ENCODE data around the gene EFCAB5. TPM values are rescaled to one million over a fixed set of nuclear protein-coding genes. Genes with fewer than 3 reads are reported as not detected.
"Not testable (repeated sequence)": the region's sequence is repeated elsewhere in the genome, so short reads cannot be mapped to it uniquely, and the experiment has no call there.

The EFCAB5 gene
- total RNA-seq, 2 experiments from 2014 or later, result 0.46 to 1.1 TPM

DNA sequence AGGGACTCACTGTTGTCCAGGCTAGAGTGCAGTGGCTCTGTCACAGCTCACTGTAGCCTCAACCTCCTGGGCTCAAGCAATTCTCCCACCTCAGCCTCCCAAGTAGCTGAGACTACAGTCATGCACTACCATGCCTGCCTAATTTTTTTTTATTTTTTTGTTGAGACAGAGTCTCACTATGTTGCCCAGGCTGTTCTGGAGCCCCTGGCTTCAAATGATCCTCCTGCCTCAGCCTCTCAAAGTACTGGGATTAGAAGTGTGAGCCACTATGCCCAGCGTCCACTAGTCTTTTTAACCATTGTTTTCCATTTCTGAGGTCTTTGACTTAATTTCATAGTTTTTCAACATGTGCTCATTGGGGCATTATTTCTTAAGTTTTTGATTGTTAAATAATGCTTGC is 188.7 kb downstream of the EFCAB5 start:
- H3K4me1 Mint-ChIP-seq, result peaks cover 25% of the 10 kb centered on the region
- no peaks in the 10 kb centered on the region for H3K9me3 Mint-ChIP-seq
- H3K27ac Mint-ChIP-seq, result no peak overlapping the region
- peaks cover 36% of the 10 kb centered on the region for H3K36me3 Mint-ChIP-seq
- no peak overlapping the region for H3K4me3 Mint-ChIP-seq
- DNase-seq, result no peak
- no peaks in the 10 kb centered on the region for H3K27me3 Mint-ChIP-seq

DNA sequence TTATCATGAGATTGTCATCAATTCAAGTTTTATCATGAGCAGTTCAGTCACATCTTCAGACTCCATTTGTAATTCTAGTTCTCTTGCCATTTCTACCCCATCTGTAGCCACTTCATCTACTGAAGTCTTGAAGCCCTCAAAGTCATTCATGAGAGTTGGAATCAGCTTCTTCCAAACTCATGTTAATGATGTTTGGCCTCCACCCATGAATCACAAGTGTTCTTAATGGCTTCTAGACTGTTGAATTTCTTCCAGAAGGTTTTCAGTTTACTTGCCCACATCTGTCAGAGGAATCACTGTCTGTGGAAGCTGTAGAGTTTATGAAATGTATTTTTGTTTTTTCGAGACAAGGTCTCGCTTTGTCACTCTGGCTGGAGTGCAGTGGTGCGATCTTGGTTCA is 191.2 kb downstream of the EFCAB5 start:
- DNase-seq, result no peak
- H3K27me3 Mint-ChIP-seq, result no peaks in the 10 kb centered on the region
- no peak overlapping the region for H3K27ac Mint-ChIP-seq
- H3K4me1 Mint-ChIP-seq, result peaks cover 22% of the 10 kb centered on the region
- peaks cover 32% of the 10 kb centered on the region for H3K36me3 Mint-ChIP-seq
- no peaks in the 10 kb centered on the region for H3K9me3 Mint-ChIP-seq
- no peak overlapping the region for H3K4me3 Mint-ChIP-seq

DNA sequence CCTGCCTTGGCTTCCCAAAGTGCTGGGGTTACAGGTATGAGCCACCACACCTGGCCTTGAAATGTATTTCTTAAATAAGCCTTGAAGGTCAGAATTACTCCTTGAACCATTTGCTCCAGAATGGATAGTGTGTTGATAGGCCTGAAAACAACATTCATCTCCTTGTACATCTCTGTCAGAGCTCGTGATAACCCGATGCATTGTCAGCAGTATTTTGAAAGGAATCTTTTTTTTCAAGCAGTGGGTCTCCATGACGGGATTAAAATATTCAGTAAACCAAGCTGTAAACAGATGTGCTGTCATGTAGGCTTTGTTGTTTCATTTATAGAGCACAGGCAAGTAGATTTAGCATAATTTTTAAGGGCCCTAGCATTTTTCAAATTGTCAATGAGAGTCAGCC is 191.8 kb downstream of the EFCAB5 start:
- no peaks in the 10 kb centered on the region for H3K9me3 Mint-ChIP-seq
- H3K27ac Mint-ChIP-seq, result no peak overlapping the region
- no peak overlapping the region for H3K4me3 Mint-ChIP-seq
- H3K4me1 Mint-ChIP-seq, result peaks cover 27% of the 10 kb centered on the region
- DNase-seq, result no peak
- no peaks in the 10 kb centered on the region for H3K27me3 Mint-ChIP-seq
- H3K36me3 Mint-ChIP-seq, result peaks cover 32% of the 10 kb centered on the region

DNA sequence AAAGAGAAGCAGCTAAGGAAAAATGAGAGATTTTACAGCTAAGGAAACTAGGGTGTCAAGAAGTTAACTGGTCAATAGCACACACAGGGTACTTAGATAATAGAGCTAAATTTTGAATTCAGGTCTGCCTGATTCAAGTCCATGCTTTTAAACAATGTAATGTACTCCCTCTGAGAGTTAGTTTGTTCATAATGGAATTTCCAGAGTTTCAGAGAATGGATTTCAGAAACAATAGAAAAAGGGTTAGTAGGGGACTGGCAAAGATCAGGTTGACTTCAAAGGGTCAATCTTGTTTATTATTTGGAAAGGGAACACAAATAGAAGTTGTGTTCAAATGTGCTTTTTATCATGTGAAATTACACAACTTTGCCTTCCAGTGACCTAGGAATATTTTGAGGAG is 193.1 kb downstream of the EFCAB5 start:
- Mint-ChIP-seq H3K4me1 (peaks cover 31% of the 10 kb centered on the region), H3K4me3 (no peak overlapping the region), H3K36me3 (peaks cover 39% of the 10 kb centered on the region), H3K9me3 (no peaks in the 10 kb centered on the region), H3K27ac (no peak overlapping the region), H3K27me3 (no peaks in the 10 kb centered on the region)
- no peak for DNase-seq

DNA sequence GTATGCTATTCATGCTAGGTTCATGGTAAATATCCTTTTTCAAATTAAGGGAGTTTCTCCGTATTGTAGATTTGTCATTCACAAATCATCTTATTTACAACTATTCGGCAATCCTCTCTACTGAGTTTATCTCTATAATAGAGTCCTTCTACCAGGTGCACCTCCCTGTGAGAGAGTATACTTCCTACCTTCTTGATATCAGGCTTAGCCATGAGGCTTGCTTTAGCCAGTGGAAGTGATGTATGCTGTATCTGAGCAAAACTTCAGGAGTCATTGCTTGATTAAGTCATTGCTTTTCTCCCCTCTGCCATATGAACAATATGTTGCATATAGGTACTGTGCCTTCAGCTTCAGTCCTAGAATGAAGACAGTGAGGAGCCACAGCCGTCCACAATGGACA is 195.7 kb downstream of the EFCAB5 start:
- DNase-seq, result no peak
- peaks cover 30% of the 10 kb centered on the region for H3K36me3 Mint-ChIP-seq
- no peaks in the 10 kb centered on the region for H3K27me3 Mint-ChIP-seq
- H3K9me3 Mint-ChIP-seq, result no peaks in the 10 kb centered on the region
- no peak overlapping the region for H3K4me3 Mint-ChIP-seq
- no peak overlapping the region for H3K27ac Mint-ChIP-seq
- peaks cover 27% of the 10 kb centered on the region for H3K4me1 Mint-ChIP-seq

DNA sequence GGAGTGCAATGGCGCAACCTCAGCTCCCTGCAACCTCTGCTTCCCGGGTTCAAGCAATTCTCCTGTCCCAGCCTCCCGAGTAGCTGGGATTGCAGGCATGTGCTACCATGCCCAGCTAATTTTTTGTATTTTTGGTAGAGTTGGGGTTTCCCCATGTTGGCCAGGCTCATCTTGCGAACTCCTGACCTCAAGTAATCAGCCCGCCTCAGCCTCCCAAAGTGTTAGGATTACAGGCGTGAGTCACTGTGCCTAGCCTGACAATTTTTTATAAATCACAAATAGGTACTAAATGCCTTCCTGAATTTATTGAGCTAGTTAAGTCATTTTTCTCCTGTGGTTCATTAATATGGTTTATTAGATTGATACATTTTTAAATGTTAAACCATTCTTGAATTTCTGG is 206.4 kb downstream of the EFCAB5 start:
- peak; percentile 17 for DNase-seq
- H3K27ac Mint-ChIP-seq, result not testable (repeated sequence)

DNA sequence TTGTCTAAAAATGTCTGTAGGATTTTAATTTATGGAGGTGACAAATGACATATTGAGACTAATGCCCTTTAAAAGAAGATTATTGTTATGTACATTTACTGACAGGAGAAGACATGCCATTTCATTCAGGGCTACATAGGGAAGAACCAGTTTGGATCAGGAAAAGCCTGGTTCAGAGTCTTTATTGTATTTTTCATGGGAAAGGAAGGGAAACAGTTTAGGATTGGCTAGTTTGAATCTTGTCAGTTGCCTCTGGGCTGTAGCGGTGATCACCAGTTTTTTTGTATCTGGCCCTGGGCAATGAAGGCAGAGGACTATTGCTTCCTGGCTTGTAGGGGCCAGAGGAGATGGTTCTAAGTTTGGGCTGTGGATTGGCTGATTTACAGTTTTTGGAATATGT is 206.9 kb downstream of the EFCAB5 start:
- Mint-ChIP-seq H3K4me3 (no peak overlapping the region), H3K9me3 (no peaks in the 10 kb centered on the region), H3K36me3 (peaks cover 16% of the 10 kb centered on the region), H3K27ac (no peak overlapping the region), H3K4me1 (peaks cover 16% of the 10 kb centered on the region), H3K27me3 (no peaks in the 10 kb centered on the region)
- DNase-seq, result no peak

More for the DNA sequence above, 206.4 kb downstream of the EFCAB5 start:
- Mint-ChIP-seq H3K4me1 (peaks cover 17% of the 10 kb centered on the region), H3K36me3 (peaks cover 16% of the 10 kb centered on the region)
- not testable (repeated sequence) for H3K9me3 Mint-ChIP-seq, H3K27me3 Mint-ChIP-seq, H3K4me3 Mint-ChIP-seq

DNA sequence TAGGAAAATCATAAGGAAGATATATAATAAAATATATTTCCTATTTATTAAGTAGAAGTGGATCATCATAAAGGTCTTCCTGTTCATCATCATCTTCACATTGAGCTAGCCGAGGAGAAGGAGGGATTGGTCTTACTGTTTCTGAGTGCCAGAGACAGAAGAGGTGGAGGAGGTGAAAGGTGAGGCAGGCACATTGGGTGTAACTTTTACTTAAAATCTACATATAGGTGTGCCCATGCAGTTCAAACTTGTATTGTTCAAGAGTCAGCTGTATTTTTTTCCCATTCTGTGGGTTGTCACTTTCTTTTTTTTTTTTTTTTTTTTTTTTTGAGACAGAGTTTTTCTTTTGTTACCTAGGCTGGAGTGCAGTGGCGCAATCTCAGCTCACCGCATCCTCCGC is 210.0 kb downstream of the EFCAB5 start:
- Mint-ChIP-seq H3K27ac (no peak overlapping the region), H3K27me3 (no peaks in the 10 kb centered on the region), H3K4me1 (peaks cover 19% of the 10 kb centered on the region), H3K9me3 (no peaks in the 10 kb centered on the region), H3K36me3 (peaks cover 20% of the 10 kb centered on the region), H3K4me3 (no peak overlapping the region)
- no peak for DNase-seq

DNA sequence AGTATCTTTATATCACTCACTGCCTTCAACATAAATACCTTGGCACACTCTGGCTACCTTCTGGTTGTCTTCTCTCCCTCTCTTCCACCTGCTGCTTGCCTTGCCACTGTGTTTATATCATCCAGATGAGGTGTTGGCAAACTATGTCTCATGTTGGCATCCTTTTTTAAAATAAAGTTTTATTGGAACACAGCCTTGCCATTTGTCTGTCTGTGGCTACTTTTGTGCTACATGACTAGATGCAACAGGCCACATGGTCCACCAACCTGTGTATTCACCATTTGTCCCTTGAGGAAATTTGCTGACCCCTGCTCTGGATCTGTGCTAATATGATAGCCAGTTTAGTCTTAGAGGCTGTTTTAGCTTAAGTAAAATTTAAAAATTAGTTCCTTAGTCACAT is 212.0 kb downstream of the EFCAB5 start:
- peaks cover 18% of the 10 kb centered on the region for H3K4me1 Mint-ChIP-seq
- H3K9me3 Mint-ChIP-seq, result peaks cover 3% of the 10 kb centered on the region
- no peak for DNase-seq
- no peaks in the 10 kb centered on the region for H3K27me3 Mint-ChIP-seq
- no peak overlapping the region for H3K4me3 Mint-ChIP-seq
- H3K27ac Mint-ChIP-seq, result no peak overlapping the region
- H3K36me3 Mint-ChIP-seq, result peaks cover 31% of the 10 kb centered on the region

DNA sequence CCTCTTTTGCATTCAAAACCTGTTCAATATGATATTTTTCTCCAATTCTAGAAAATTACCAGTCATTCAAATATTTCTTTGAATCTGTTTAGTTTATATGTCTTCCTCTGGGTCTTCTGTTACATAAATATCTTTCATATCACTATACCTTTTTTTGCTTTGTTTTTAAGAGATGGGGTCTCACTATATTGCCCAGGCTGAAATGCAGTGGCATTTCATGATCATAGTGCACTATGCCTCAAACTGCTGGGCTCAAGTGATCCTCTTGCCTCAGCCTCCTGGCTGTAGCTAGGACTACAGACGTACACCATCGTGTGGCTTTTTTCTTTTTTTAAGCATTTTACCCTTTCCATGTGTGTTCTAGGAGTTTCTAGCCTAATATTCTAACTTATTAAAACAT is 214.0 kb downstream of the EFCAB5 start:
- Mint-ChIP-seq H3K27me3 (no peaks in the 10 kb centered on the region), H3K4me1 (peaks cover 23% of the 10 kb centered on the region), H3K36me3 (peaks cover 50% of the 10 kb centered on the region), H3K9me3 (peaks cover 15% of the 10 kb centered on the region), H3K4me3 (no peak overlapping the region), H3K27ac (no peak overlapping the region)
- no peak for DNase-seq

Other genes starting within 250 kb of the EFCAB5 start
- gene SSH2, start 11.4 kb upstream of the EFCAB5 start, total RNA-seq, result 10 to 100 TPM; 26.7 to 26.8 TPM
- gene NSRP1, start 175.2 kb downstream of the EFCAB5 start, total RNA-seq, result 10 to 100 TPM; 26.1 to 29.7 TPM